Measurements from ENCODE around the gene ALG6. TPM values are rescaled to one million over a fixed set of nuclear protein-coding genes. Genes with fewer than 3 reads are reported as not detected.

The ALG6 gene
- 12.3 and 14.7 TPM in 2 replicates for total RNA-seq

GRCh38 chr1:63367215-63368103, at the start of gene ALG6:
TSS of gene ALG6 (plus strand) at chr1:63367627. CDS start at chr1:63370978, 3,351 bp downstream.

GRCh38 chr1:63322114-63322943, 45.1 kb upstream of the ALG6 start, which contains the start of gene FOXD3:
TSS of gene FOXD3 (plus strand) at chr1:63322567. CDS start at chr1:63323059, 492 bp downstream.

Small RNAs within 50 kb of the gene (small RNA-seq; reads per million reads assigned to genes)
- gene MIR6068 (not detected), gene RF00019 (not detected)

Other genes with a start within 250 kb of the ALG6 start
- gene FOXD3, start 45.1 kb upstream of the ALG6 start, total RNA-seq = not detected in 2 replicates
- 22.0 and 37.8 TPM in 2 replicates for gene ITGB3BP, start 155.6 kb downstream of the ALG6 start, total RNA-seq
- 12.0 and 14.7 TPM in 2 replicates for gene EFCAB7, start 155.9 kb downstream of the ALG6 start, total RNA-seq
- gene PGM1, start 225.8 kb downstream of the ALG6 start, total RNA-seq = 120 and 133 TPM in 2 replicates

Data from articular chondrocyte of knee joint (primary cell).